GM21367 (cell line): Measurements from ENCODE around the gene OR1S1.
"Not testable (repeated sequence)": the region's sequence is repeated elsewhere in the genome, so short reads cannot be mapped to it uniquely, and the experiment has no call there.

ENCODE experiments used
- ATAC-seq: cut with Tn5 transposase; IDR thresholded peaks from one replicate; pipeline ENCODE4 v1.9.1; 2021; ENCODE audit not compliant: unreplicated experiment

OR1S1 gene

GRCh38 chr11:58212420-58212819 is at the start of gene OR1S1:
Gene OR1S1, plus strand, starts transcription at chr11:58212720.
- ATAC-seq, result not testable (repeated sequence)

DNA sequence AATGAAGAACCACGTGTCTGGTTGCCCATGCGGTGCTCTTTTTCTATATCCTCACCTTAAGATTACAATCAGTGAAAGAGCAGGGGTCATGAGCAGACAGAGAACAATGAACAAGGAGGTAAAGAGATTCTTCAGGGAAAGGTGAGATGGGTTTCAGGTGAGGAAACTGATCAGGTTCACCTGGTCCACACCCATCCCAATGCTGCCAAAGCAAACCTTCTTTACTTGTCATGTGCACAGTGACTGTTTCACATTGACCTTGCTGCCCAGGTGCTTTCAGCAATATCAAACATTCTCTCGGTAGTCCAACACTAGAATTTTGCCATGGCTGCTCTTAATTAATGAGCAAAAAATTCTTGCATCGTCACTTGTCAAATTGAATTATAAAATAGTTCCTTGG is 48.1 kb upstream of the OR1S1 start:
- no peak for ATAC-seq

GRCh38 chr11:58164990-58165389 is 47.5 kb upstream of the OR1S1 start:
- no peak for ATAC-seq

DNA sequence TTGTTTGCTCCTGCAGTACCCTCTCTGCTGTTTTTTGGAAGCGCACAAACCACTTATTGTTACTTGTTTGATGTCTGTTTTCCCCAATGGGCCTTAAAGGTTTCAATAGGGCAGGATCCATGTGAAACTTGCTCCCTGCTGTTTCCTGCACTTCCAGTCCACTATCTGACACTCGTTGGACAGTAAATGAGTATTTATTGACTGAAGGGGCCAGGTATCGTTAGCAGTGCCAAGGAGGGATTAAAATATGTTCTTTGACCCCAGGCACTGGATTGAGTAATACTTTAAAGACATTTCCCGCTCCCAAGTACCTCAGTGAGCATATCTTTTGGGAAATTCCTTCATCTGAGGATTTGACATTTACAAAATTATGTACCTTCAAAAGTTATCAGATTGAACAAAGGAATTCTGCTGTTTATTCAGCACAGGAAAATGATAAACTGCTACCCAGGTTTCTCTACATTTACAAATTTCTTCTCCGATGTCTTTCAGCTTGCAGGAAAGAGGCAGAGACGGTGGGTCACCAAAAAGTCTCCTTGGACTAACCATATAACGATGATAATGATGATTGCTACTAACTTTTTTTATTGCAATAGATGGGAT is 46.9 kb upstream of the OR1S1 start:
- no peak for ATAC-seq

DNA sequence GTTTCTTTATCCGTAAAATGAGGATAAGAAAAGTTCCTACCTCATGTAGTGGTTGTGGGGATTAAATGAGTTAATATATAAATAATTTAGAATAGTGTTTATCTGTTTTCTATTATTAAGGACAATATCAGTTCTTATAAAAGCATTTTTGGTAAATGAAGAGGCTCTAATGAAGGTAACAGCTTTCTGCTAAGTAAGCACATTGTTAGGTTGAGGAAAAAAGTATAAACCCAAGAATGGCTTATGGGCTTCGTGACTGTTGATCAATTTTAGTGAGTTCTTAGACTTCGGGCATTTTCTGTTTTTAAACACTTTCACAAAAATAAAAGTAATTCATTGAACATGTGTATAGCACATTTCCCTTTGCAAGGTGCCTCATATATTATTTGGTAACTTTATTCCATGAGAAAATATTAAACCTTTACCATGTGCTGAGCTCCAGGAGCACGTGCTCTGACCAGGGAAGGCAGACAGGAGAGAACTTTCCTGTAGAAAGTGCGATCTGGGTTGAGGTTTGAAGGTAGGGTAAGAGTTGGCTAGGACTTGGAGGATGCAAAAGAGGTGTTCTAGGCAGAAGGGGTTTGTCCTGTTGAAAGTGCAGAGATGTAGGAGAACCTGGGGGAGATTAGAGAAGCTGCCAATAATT is 35.0 kb upstream of the OR1S1 start:
- no peak for ATAC-seq

DNA sequence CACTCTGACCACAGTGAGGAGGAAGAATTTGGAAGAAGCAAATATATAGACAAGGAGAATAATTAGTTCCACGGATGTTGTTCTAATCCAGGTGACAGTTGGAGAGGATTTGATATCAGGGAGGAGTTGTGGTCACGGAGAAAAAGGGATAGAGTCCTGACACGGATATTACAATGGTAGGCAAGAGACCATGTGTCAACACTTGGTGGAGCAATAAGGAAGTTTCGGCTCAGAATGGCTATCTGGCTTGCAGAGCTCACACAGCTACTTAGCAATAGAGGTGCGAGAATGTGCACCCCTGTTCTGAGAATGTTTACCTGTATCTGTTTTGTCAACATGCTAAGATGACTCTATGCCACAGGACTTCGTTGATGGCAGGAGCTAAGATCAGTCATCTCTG is 34.1 kb upstream of the OR1S1 start:
- no peak for ATAC-seq

DNA sequence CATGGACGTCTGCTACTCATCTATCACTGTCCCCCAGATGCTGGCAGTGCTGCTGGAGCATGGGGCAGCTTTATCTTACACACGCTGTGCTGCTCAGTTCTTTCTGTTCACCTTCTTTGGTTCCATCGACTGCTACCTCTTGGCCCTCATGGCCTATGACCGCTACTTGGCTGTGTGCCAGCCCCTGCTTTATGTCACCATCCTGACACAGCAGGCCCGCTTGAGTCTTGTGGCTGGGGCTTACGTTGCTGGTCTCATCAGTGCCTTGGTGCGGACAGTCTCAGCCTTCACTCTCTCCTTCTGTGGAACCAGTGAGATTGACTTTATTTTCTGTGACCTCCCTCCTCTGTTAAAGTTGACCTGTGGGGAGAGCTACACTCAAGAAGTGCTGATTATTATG is 32.9 kb upstream of the OR1S1 start:
- ATAC-seq, result no peak

GRCh38 chr11:58186938-58187337 is 25.6 kb upstream of the OR1S1 start:
- ATAC-seq, result no peak

DNA sequence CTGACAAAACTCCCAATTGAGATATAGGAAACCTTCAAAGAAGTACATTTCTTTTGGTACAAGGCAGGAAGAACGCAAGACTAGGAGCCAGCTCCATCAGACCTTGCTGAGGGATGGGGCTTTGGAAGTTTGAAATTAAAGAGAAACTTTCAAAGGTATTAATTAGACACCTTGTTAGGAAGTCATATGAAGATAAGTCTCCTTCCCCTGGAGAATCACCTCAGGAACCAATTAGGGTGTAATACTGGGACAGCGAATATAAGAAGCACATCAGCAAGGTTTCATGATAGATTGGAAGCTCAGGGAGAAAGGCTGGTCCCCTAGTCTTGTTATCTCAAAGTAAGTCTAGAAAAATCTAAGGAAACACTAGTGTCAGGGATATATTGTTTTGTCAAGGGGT is 23.8 kb upstream of the OR1S1 start, which contains the start of gene OR9Q2:
Gene OR9Q2, plus strand, starts transcription at position 301 of the 400 bp plus-strand sequence. CDS start 1,421 bp downstream, outside the sequence.
- no peak for ATAC-seq

DNA sequence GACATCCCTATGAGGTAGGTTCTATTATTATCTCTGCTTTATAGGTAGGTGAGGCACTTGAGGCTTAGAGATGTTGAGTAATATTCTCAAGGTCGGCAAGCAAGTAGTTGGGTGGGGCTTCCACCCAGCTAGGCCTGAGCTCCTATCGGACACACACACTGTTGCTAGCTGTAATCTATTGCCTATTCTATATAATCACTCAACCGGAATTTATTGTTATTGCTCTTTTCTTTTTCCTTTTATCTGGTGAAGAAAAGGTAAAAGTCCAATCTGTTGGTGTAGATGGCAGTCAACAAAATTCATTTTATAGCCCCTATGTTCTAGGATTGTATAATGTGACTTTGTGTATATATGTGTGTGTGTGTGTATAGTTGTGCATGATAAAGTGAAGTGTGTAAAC is 20.3 kb upstream of the OR1S1 start:
- ATAC-seq, result no peak

- no peak for ATAC-seq
Measured at GRCh38 chr11:58193391-58193790, 19.1 kb upstream of the OR1S1 start.

DNA sequence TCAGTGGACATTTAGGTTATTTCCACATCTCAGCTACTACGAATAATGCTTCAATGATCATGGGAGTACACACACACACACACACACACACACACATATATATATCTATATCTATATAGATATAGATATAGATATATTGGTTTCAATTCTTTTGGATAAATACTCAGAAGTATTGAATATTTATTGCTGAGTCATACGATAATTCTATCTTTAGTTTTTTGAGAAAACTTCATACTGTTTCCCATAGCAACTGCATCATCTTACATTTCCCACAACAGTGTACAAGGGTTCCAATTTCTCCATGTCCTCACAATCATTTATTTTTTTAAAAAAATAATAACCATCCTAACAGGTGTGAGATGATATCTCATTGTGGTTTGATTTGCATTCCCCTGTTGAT is 16.6 kb upstream of the OR1S1 start:
- ATAC-seq, result no peak

GRCh38 chr11:58199271-58199670 is 13.2 kb upstream of the OR1S1 start:
- ATAC-seq, result no peak

- ATAC-seq, result no peak
Measured at GRCh38 chr11:58204042-58204441, 8.5 kb upstream of the OR1S1 start, which contains the start of gene OR1S2. Gene OR1S2, minus strand, starts transcription at chr11:58204142. Its CDS starts 0 bp downstream, at chr11:58204142.

DNA sequence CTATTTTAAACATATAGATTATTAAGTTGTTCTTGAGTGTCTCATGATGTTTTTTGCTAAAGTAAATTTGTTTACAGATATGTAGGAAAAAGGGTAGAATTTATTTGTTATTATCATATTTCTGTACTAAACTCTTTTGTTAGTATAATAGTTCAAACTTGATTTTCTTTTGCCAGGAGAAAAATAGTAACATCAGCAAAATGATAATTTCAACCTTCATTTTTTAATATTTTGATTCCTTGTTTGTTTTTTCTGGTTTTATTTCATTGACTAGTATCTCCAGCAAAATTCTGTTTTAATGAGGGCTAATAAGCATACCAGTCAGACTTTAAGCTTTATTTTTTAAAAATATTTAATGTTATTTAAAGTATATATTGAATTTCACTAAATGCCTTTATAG is 4.0 kb downstream of the OR1S1 start:
- ATAC-seq, result no peak

- ATAC-seq, result no peak
Measured at GRCh38 chr11:58222721-58223120, 10.2 kb downstream of the OR1S1 start.

DNA sequence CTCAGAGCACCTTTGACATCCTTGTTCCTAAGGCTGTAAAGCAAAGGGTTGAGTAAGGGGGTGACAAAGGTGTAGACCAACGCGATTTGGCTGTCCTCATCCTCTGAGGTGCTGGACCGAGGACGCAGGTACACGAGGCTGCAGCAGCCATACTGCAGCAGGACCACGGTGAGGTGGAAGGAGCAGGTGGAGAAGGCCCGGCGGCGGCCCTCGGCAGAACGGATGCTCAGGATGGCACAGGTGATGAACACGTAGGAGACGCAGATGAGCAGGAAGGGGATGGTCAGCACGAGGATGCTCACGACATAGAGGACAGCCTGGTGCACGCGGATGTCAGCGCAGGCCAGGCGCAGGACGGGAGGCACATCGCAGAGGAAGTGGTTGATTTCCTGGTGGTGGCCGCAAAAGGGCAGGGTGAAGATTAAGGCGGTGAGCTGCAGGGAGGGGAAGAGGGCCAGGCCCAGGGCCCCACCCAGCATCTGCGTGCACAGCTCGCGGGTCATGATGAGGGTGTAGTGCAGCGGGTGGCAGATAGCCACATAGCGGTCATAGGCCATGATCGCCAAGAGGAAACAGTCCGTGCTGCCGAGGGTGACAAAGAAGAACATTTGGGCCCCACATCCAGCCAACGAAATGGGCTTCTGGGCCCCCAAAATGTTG is 15.6 kb downstream of the OR1S1 start:
- ATAC-seq, result no peak

- no peak for ATAC-seq
Measured at GRCh38 chr11:58243954-58244353, 31.4 kb downstream of the OR1S1 start.

- ATAC-seq, result no peak
Measured at GRCh38 chr11:58254936-58255335, 42.4 kb downstream of the OR1S1 start.

GRCh38 chr11:58259983-58260382 is 47.5 kb downstream of the OR1S1 start:
- ATAC-seq, result no peak
